ENCODE data around the gene ACP3.
"Not testable (repeated sequence)": the region's sequence is repeated elsewhere in the genome, so short reads cannot be mapped to it uniquely, and the experiment has no call there.

The ACP3 gene

GRCh38 chr3:132317229-132317948 lies at the start of gene ACP3:
Gene ACP3, plus strand, starts transcription at chr3:132317407. Its CDS starts 50 bp downstream, at chr3:132317457.
- peak; percentile 39 to 44 for DNase-seq

GRCh38 chr3:132268956-132269355 lies 48.3 kb upstream of the ACP3 start:
- no peak for DNase-seq

- no peak for DNase-seq
Observed at GRCh38 chr3:132273036-132273435, 44.2 kb upstream of the ACP3 start.

- no peak for DNase-seq
Observed at GRCh38 chr3:132276228-132276906, 40.8 kb upstream of the ACP3 start.

- DNase-seq: no peak
Observed at GRCh38 chr3:132279030-132279429, 38.2 kb upstream of the ACP3 start.

GRCh38 chr3:132283440-132283839 lies 33.8 kb upstream of the ACP3 start:
- DNase-seq: no peak

- DNase-seq: no peak
Observed at GRCh38 chr3:132283916-132284405, 33.2 kb upstream of the ACP3 start.

- no peak for DNase-seq
Observed at GRCh38 chr3:132284781-132285619, 32.2 kb upstream of the ACP3 start.

GRCh38 chr3:132285620-132285945 lies 31.6 kb upstream of the ACP3 start:
- DNase-seq: peak in 1 of 2 experiments; percentile 20

GRCh38 chr3:132286035-132286434 lies 31.2 kb upstream of the ACP3 start:
- DNase-seq: no peak

GRCh38 chr3:132288357-132288756 lies 28.9 kb upstream of the ACP3 start:
- no peak for DNase-seq

GRCh38 chr3:132289316-132289715 lies 27.9 kb upstream of the ACP3 start:
- no peak for DNase-seq

GRCh38 chr3:132290833-132291232 lies 26.4 kb upstream of the ACP3 start:
- DNase-seq: no peak

GRCh38 chr3:132292042-132292441 lies 25.2 kb upstream of the ACP3 start:
- DNase-seq: no peak

- no peak for DNase-seq
Observed at GRCh38 chr3:132293251-132293650, 24.0 kb upstream of the ACP3 start.

GRCh38 chr3:132294906-132295305 lies 22.3 kb upstream of the ACP3 start:
- no peak for DNase-seq

GRCh38 chr3:132303336-132304201 lies 13.6 kb upstream of the ACP3 start:
- DNase-seq: not testable (repeated sequence)

GRCh38 chr3:132304351-132304750 lies 12.9 kb upstream of the ACP3 start:
- DNase-seq: not testable (repeated sequence)

GRCh38 chr3:132310057-132310456 lies 7.2 kb upstream of the ACP3 start:
- not testable (repeated sequence) for DNase-seq

- no peak for DNase-seq
Observed at GRCh38 chr3:132311316-132311715, 5.9 kb upstream of the ACP3 start.

GRCh38 chr3:132311841-132312240 lies 5.4 kb upstream of the ACP3 start:
- no peak for DNase-seq

- no peak for DNase-seq
Observed at GRCh38 chr3:132315851-132316250, 1.4 kb upstream of the ACP3 start.

- DNase-seq: no peak
Observed at GRCh38 chr3:132318451-132318850, 1.2 kb downstream of the ACP3 start.
